CD14-positive monocyte (primary cell): ENCODE measurements around the gene MAD2L1. TPM values are rescaled to one million over a fixed set of nuclear protein-coding genes. Genes with fewer than 3 reads are reported as not detected.

Experiments
- DNase-seq, 3 donors: peaks; one replicate each; pipeline ENCODE4 v3.0.0-alpha.2; 2011 to 2022
- H2AFZ ChIP-seq: 2 replicates; pipeline ENCODE4 v1.6.0; 2012; ENCODE audit warnings: mild to moderate bottlenecking, low read depth, low read length, inconsistent platforms; ENCODE audit not compliant: insufficient read depth, poor library complexity, severe bottlenecking
- H3K27ac ChIP-seq, 2 donors: 1 replicate in 1 of 2; 2 replicates in 1 of 2; pipeline ENCODE4 v1.5.1; 2012 to 2013; ENCODE audit warnings: low read length in 2 of 2, control low read depth in 1 of 2, inconsistent platforms in 1 of 2, low read depth in 1 of 2, mild to moderate bottlenecking in 1 of 2
- H3K27me3 ChIP-seq, 2 donors: one replicate each; pipeline versions ENCODE4 v1.6.0 to v1.6.1; 2011 to 2013; ENCODE audit warnings: low read length in 2 of 2; ENCODE audit not compliant: control insufficient read depth in 2 of 2, insufficient read depth in 2 of 2
- H3K36me3 ChIP-seq, 2 donors: replicated peaks in 1 of 2; 1 replicate in 1 of 2; 2 replicates in 1 of 2; pipeline versions ENCODE4 v1.5.1 to v1.6.1; 2012 to 2013; ENCODE audit warnings: low read length in 2 of 2, control low read depth in 1 of 2, inconsistent platforms in 1 of 2, mild to moderate bottlenecking in 1 of 2; ENCODE audit not compliant: insufficient read depth in 2 of 2, control insufficient read depth in 1 of 2
- H3K4me1 ChIP-seq, 2 donors: 1 replicate in 1 of 2; 2 replicates in 1 of 2; pipeline versions ENCODE4 v1.5.1 to v1.6.1; 2012 to 2013; ENCODE audit warnings: low read length in 2 of 2, control low read depth in 1 of 2, inconsistent platforms in 1 of 2, mild to moderate bottlenecking in 1 of 2, moderate library complexity in 1 of 2; ENCODE audit not compliant: insufficient read depth in 2 of 2, control insufficient read depth in 1 of 2
- H3K4me2 ChIP-seq: replicated peaks from 2 replicates; pipeline ENCODE3; 2012; ENCODE audit warnings: low read length, moderate library complexity, mild to moderate bottlenecking; ENCODE audit not compliant: poor library complexity, severe bottlenecking; ENCODE audit errors: extremely low read depth
- H3K4me3 ChIP-seq, 3 experiments: fragments of 200-600 bp in 1 of 3; sonication (generic) in 1 of 3; replicated peaks in 1 of 3; 1 replicate in 2 of 3; 2 replicates in 1 of 3; pipeline ENCODE4 v1.5.1; 2011 to 2013; ENCODE audit warnings: low read length in 3 of 3, mild to moderate bottlenecking in 3 of 3, control low read depth in 2 of 3, low read depth in 2 of 3, inconsistent platforms in 1 of 3, moderate library complexity in 1 of 3
- H3K79me2 ChIP-seq: 2 replicates; pipeline ENCODE4 v1.6.0; 2012; ENCODE audit warnings: mild to moderate bottlenecking, control low read depth, inconsistent platforms, low read length, moderate library complexity; ENCODE audit not compliant: insufficient read depth
- H3K9ac ChIP-seq: 2 replicates; pipeline ENCODE4 v1.6.0; 2017; ENCODE audit warnings: low read length, mild to moderate bottlenecking; ENCODE audit not compliant: insufficient read depth, poor library complexity, severe bottlenecking
- H3K9me3 ChIP-seq, 2 donors: replicated peaks in 1 of 2; 1 replicate in 1 of 2; 2 replicates in 1 of 2; pipeline versions ENCODE4 v1.5.1 to v1.6.1; 2012 to 2013; ENCODE audit warnings: low read length in 2 of 2, control low read depth in 1 of 2; ENCODE audit not compliant: control insufficient read depth in 1 of 2, insufficient read depth in 1 of 2
- H4K20me1 ChIP-seq: 2 replicates; pipeline ENCODE4 v1.6.0; 2012; ENCODE audit warnings: mild to moderate bottlenecking, low read length, control low read depth, moderate library complexity; ENCODE audit not compliant: insufficient read depth
- H3K27ac Mint-ChIP-seq, 7 donors: one replicate each; pipeline ENCODE4 v1.8.0; 2020; ENCODE audit warnings: mild to moderate bottlenecking in 7 of 7, mixed read lengths in 7 of 7, moderate library complexity in 6 of 7, inconsistent platforms in 2 of 7
- H3K27me3 Mint-ChIP-seq, 3 donors: one replicate each; pipeline ENCODE4 v1.8.0; 2021 to 2022; ENCODE audit warnings: low read depth in 3 of 3, mild to moderate bottlenecking in 3 of 3, mixed read lengths in 3 of 3, moderate library complexity in 3 of 3, inconsistent platforms in 1 of 3
- H3K36me3 Mint-ChIP-seq, 2 donors: one replicate each; pipeline ENCODE4 v1.8.0; 2020; ENCODE audit warnings: mixed read lengths in 2 of 2, inconsistent platforms in 1 of 2, mild to moderate bottlenecking in 1 of 2
- H3K4me1 Mint-ChIP-seq: one replicate; pipeline ENCODE4 v1.8.0; 2020; ENCODE audit warnings: mild to moderate bottlenecking, mixed read lengths
- H3K4me3 Mint-ChIP-seq, 2 donors: one replicate each; pipeline ENCODE4 v1.8.0; 2020; ENCODE audit warnings: mild to moderate bottlenecking in 2 of 2, mixed read lengths in 2 of 2, moderate library complexity in 1 of 2
- H3K9me3 Mint-ChIP-seq, 7 donors: one replicate each; pipeline ENCODE4 v1.8.0; 2020 to 2022; ENCODE audit warnings: mixed read lengths in 7 of 7, mild to moderate bottlenecking in 6 of 7, moderate library complexity in 6 of 7, inconsistent platforms in 2 of 7
- CTCF ChIP-seq: fragments of 200-600 bp; IDR thresholded peaks from one replicate; pipeline ENCODE4 v1.8.0; 2022; ENCODE audit warnings: antibody characterized with exemption, mild to moderate bottlenecking
- WGBS: methylation state at CpG from one replicate; pipeline ENCODE4 v1.1.5; 2013; ENCODE audit warnings: missing lambda C conversion rate; ENCODE audit not compliant: insufficient coverage; 5-methylcytosine and 5-hydroxymethylcytosine counted together
- intact Hi-C, 2 donors: fragments of 100-400 bp; cut with micrococcal nuclease; formaldehyde crosslinking; loops; one replicate each; pipeline versions ENCODE4 v1.15.0 to v1.15.1; 2023
- polyA plus RNA-seq, 3 donors: library from polyadenylated mRNA; depleted of rRNA in 1 of 3; unstranded in 2 of 3; stranded (reverse) in 1 of 3; fragments of 300-500 nt in 2 of 3; fragments of >200 nt in 1 of 3; fragmentation: Illumina TruSeq in 2 of 3; gene quantifications; 1 replicate in 2 of 3; 2 replicates in 1 of 3; pipeline ENCODE4 v1.2.3, GENCODE V29; 2012 to 2021

Gene MAD2L1
- polyA plus RNA-seq, 3 donors: 0.16 to 0.82 (median 0.67) TPM

GRCh38 chr4:120010646-120011045, 56.0 kb downstream of the MAD2L1 start:
- peaks cover 0 to 13% (median 5%) of the 10 kb centered on the region in 7 donors for H3K9me3 Mint-ChIP-seq
- Histone ChIP-seq H3K36me3 (no peaks in the 10 kb centered on the region), H3K4me3 (no peak overlapping the region), H3K4me2 (no peak overlapping the region), H3K79me2 (no peaks in the 10 kb centered on the region), H3K9me3 (no peaks in the 10 kb centered on the region), H3K4me1 (no peaks in the 10 kb centered on the region), H2AFZ (no peak overlapping the region), H3K9ac (no peak overlapping the region), H4K20me1 (no peaks in the 10 kb centered on the region), H3K27ac (no peak overlapping the region), H3K27me3 (no peaks in the 10 kb centered on the region)
- no peak for TF ChIP-seq CTCF
- no peak overlapping the region for H3K4me3 Mint-ChIP-seq
- H3K27me3 Mint-ChIP-seq: peaks cover 0 to 2% (median 1%) of the 10 kb centered on the region in 3 donors
- H3K27ac Mint-ChIP-seq: no peak overlapping the region
- H3K4me1 Mint-ChIP-seq: no peaks in the 10 kb centered on the region
- H3K36me3 Mint-ChIP-seq: no peaks in the 10 kb centered on the region
- intact Hi-C loops: no loop called here
- no peak for DNase-seq
- WGBS: no CpG with 5 or more reads among the region's 4 CpGs

- H2AFZ ChIP-seq: no peak overlapping the region
- H3K4me2 ChIP-seq: no peak overlapping the region
- H3K27me3 Mint-ChIP-seq: peaks cover 0 to 3% (median 1%) of the 10 kb centered on the region in 3 donors
- H3K9me3 ChIP-seq: no peaks in the 10 kb centered on the region
- H3K36me3 ChIP-seq: no peaks in the 10 kb centered on the region
- intact Hi-C loops: no loop called here
- no peaks in the 10 kb centered on the region for H3K4me1 Mint-ChIP-seq
- no peak overlapping the region for H3K9ac ChIP-seq
- no peak for TF ChIP-seq CTCF
- H3K4me3 ChIP-seq: no peak overlapping the region
- no peak overlapping the region for H3K27ac Mint-ChIP-seq
- H3K79me2 ChIP-seq: no peaks in the 10 kb centered on the region
- H3K36me3 Mint-ChIP-seq: no peaks in the 10 kb centered on the region
- DNase-seq: no peak
- H3K4me1 ChIP-seq: no peaks in the 10 kb centered on the region
- H3K27ac ChIP-seq: no peak overlapping the region
- WGBS: 100% methylated on average over 1 of the region's 2 CpGs
- no peak overlapping the region for H3K4me3 Mint-ChIP-seq
- peaks cover 0 to 10% (median 4%) of the 10 kb centered on the region in 7 donors for H3K9me3 Mint-ChIP-seq
- H3K27me3 ChIP-seq: no peaks in the 10 kb centered on the region
- no peaks in the 10 kb centered on the region for H4K20me1 ChIP-seq
These were observed 56.9 kb downstream of the MAD2L1 start for GRCh38 chr4:120009731-120010130.
